Panc1 (cell line): Measurements from ENCODE around the gene CAPN2. TPM values are rescaled to one million over a fixed set of nuclear protein-coding genes. Genes with fewer than 3 reads are reported as not detected.
A peak's percentile ranks its signal among the peaks of the same experiment; 100 is the strongest.

Source experiments
- ATAC-seq: fragments of 200-7000 bp; cut with Tn5 transposase; 2 replicates; pipeline ENCODE4 v1.9.1; 2020; ENCODE audit warnings: mild to moderate bottlenecking, moderate library complexity
- BruUV-seq: library from RNA; stranded (reverse); fragments of 400-500 nt; replicated peaks from 2 replicates; lab custom pipeline; 2021; lab: Mats Ljungman, UMichigan
- CTCF ChIA-PET: fragments of 300-600 bp; sonication (Branson Sonifier 250); formaldehyde crosslinking; loops from one replicate; lab custom pipeline; 2022; ENCODE audit warnings: antibody characterized with exemption; lab: Charles Lee
- POLR2A ChIA-PET: fragments of 300-600 bp; sonication (Branson Sonifier 250); formaldehyde crosslinking; loops from one replicate; lab custom pipeline; 2022; ENCODE audit warnings: antibody characterized with exemption; lab: Charles Lee
- DNase-seq: peaks from one replicate; pipeline ENCODE4 v3.0.0-alpha.2; 2010; ENCODE audit warnings: low read depth, low spot score
- H3K27ac ChIP-seq: 2 replicates; pipeline ENCODE4 v1.5.1; 2011; ENCODE audit warnings: mild to moderate bottlenecking, low read length, inconsistent platforms
- H3K27me3 ChIP-seq: fragments of 200-500 bp; sonication (Bioruptor generic); 2 replicates; pipeline ENCODE4 v1.6.0; 2014; ENCODE audit warnings: low read length, inconsistent platforms; ENCODE audit not compliant: control insufficient read depth, insufficient read depth
- H3K36me3 ChIP-seq: fragments of 200-500 bp; sonication (Bioruptor generic); 2 replicates; pipeline ENCODE4 v1.5.1; 2014; ENCODE audit warnings: inconsistent platforms, mild to moderate bottlenecking, low read length, moderate library complexity; ENCODE audit not compliant: control insufficient read depth, insufficient read depth
- H3K4me1 ChIP-seq: 2 replicates; pipeline ENCODE4 v1.5.1; 2011; ENCODE audit warnings: inconsistent platforms, mild to moderate bottlenecking, low read length, moderate library complexity; ENCODE audit not compliant: control insufficient read depth, insufficient read depth
- H3K4me3 ChIP-seq, 2 experiments: 2 replicates each; pipeline ENCODE4 v1.5.1; 2011 to 2012; ENCODE audit warnings: low read depth in 2 of 2, low read length in 2 of 2, mild to moderate bottlenecking in 2 of 2, inconsistent platforms in 1 of 2, moderate library complexity in 1 of 2
- H3K9me3 ChIP-seq: fragments of 200-500 bp; sonication (Bioruptor generic); 2 replicates; pipeline ENCODE4 v1.5.1; 2014; ENCODE audit warnings: low read depth, mild to moderate bottlenecking, inconsistent platforms, low read length, moderate library complexity; ENCODE audit not compliant: control insufficient read depth, insufficient read depth
- POLR2AphosphoS5 ChIP-seq: IDR thresholded peaks from 2 replicates; pipeline ENCODE4 v1.6.1; 2012; ENCODE audit warnings: mild to moderate bottlenecking, low read depth, low read length, moderate library complexity
- SIN3A ChIP-seq: IDR thresholded peaks from 2 replicates; pipeline ENCODE4 v1.6.1; 2012; ENCODE audit warnings: low read depth, mild to moderate bottlenecking, low read length, moderate library complexity, borderline replicate concordance; ENCODE audit not compliant: insufficient read depth
- TCF7L2 ChIP-seq: IDR thresholded peaks from 2 replicates; pipeline ENCODE4 v1.6.1; 2011; ENCODE audit warnings: mild to moderate bottlenecking, low read depth, low read length, inconsistent platforms
- in situ Hi-C: cut with HindIII; loops from 2 replicates; pipeline ENCODE4 v1.10.0; 2016; ENCODE audit warnings: low sequenced_read_pairs, low pct_unique_long_range_greater_than_20kb
- intact Hi-C: fragments of 100-400 bp; cut with micrococcal nuclease; formaldehyde crosslinking; loops from one replicate; pipeline ENCODE4 v1.10.0; 2022; ENCODE audit not compliant: unreplicated experiment
- total RNA-seq: library from RNA; stranded (reverse); gene quantifications from one replicate; pipeline ENCODE4 v1.2.1, GENCODE V29; 2021; ENCODE audit not compliant: unreplicated experiment
- TF ChIP-seq, protein P1 (sequence below), 2 experiments: IDR thresholded peaks; 2 replicates each; pipeline ENCODE4 v1.6.1; 2011 to 2012; ENCODE audit warnings: low read depth in 2 of 2, control low read depth in 1 of 2, low read length in 1 of 2, mild to moderate bottlenecking in 1 of 2, moderate library complexity in 1 of 2; ENCODE audit not compliant: insufficient read depth in 1 of 2
- TF ChIP-seq, protein P2 (sequence below): fragments of 450-650 bp; IDR thresholded peaks from 2 replicates; pipeline ENCODE4 v1.5.1; 2017; ENCODE audit warnings: mild to moderate bottlenecking

Gene CAPN2
- total RNA-seq, 1 experiment from 2014 or later = 171 TPM

DNA sequence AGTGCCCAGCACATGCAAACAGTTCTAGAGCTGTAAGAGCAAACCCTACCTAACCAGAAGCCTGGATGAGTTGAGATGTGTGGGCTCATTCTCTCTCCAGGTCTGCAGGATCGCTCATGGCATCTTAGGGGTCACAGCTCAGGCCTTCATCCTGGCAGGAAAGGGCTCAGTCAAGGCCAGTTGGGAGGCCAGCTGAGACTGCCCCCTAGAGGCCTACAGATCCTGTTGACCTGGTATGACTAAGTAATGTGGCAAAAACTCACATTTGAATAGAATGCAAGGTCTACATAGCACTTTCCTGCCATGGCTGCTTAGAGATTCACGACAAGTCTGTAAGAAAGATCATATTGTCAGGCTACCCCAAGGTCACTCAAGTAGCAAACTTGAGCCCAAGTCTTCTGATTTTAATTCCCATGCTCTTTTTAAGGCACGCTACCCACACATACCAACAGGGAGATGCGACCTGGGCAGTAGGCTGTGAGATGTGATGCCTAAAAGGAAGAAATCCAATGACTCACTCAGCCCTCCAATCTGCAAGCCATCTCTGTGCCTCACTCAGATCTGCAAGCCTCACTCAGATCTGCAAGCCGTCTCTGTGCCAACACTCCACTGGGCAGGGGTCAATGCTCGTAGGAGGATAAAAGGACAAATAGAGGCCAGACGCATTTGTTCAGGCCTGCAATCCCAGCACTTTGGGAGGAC, 41.7 kb upstream of the CAPN2 start:
- no peak for TF ChIP-seq TCF7L2
- TF ChIP-seq SIN3A = no peak
- TF ChIP-seq, protein P1, sequence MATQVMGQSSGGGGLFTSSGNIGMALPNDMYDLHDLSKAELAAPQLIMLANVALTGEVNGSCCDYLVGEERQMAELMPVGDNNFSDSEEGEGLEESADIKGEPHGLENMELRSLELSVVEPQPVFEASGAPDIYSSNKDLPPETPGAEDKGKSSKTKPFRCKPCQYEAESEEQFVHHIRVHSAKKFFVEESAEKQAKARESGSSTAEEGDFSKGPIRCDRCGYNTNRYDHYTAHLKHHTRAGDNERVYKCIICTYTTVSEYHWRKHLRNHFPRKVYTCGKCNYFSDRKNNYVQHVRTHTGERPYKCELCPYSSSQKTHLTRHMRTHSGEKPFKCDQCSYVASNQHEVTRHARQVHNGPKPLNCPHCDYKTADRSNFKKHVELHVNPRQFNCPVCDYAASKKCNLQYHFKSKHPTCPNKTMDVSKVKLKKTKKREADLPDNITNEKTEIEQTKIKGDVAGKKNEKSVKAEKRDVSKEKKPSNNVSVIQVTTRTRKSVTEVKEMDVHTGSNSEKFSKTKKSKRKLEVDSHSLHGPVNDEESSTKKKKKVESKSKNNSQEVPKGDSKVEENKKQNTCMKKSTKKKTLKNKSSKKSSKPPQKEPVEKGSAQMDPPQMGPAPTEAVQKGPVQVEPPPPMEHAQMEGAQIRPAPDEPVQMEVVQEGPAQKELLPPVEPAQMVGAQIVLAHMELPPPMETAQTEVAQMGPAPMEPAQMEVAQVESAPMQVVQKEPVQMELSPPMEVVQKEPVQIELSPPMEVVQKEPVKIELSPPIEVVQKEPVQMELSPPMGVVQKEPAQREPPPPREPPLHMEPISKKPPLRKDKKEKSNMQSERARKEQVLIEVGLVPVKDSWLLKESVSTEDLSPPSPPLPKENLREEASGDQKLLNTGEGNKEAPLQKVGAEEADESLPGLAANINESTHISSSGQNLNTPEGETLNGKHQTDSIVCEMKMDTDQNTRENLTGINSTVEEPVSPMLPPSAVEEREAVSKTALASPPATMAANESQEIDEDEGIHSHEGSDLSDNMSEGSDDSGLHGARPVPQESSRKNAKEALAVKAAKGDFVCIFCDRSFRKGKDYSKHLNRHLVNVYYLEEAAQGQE (IDR thresholded peaks at IDR 0.05; ENCODE audit: insufficient read depth in 1 of 2, low read depth in 2 of 2, low read length in 1 of 2) = no peak
- no peak for TF ChIP-seq POLR2AphosphoS5
- TF ChIP-seq, protein P2, sequence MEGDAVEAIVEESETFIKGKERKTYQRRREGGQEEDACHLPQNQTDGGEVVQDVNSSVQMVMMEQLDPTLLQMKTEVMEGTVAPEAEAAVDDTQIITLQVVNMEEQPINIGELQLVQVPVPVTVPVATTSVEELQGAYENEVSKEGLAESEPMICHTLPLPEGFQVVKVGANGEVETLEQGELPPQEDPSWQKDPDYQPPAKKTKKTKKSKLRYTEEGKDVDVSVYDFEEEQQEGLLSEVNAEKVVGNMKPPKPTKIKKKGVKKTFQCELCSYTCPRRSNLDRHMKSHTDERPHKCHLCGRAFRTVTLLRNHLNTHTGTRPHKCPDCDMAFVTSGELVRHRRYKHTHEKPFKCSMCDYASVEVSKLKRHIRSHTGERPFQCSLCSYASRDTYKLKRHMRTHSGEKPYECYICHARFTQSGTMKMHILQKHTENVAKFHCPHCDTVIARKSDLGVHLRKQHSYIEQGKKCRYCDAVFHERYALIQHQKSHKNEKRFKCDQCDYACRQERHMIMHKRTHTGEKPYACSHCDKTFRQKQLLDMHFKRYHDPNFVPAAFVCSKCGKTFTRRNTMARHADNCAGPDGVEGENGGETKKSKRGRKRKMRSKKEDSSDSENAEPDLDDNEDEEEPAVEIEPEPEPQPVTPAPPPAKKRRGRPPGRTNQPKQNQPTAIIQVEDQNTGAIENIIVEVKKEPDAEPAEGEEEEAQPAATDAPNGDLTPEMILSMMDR = peak; percentile 78
- POLR2A ChIA-PET = no interaction called here
- Histone ChIP-seq H3K4me3 (no peak overlapping the region), H3K27me3 (no peaks in the 10 kb centered on the region), H3K36me3 (no peaks in the 10 kb centered on the region), H3K4me1 (no peaks in the 10 kb centered on the region; the same call in 1 of the 2 replicates), H3K27ac (no peak overlapping the region), H3K9me3 (no peaks in the 10 kb centered on the region)
- ATAC-seq (peak; percentile 85), DNase-seq (no peak)
- no TSS peak for BruUV-seq
- in situ Hi-C loops (no loop called here), intact Hi-C loops (no loop called here)
- CTCF ChIA-PET = interaction anchor here (0.6 kb wide), 1 partner anchor 537 kb away, joined by 3 read pairs; no protein-coding TSS in a partner anchor

DNA sequence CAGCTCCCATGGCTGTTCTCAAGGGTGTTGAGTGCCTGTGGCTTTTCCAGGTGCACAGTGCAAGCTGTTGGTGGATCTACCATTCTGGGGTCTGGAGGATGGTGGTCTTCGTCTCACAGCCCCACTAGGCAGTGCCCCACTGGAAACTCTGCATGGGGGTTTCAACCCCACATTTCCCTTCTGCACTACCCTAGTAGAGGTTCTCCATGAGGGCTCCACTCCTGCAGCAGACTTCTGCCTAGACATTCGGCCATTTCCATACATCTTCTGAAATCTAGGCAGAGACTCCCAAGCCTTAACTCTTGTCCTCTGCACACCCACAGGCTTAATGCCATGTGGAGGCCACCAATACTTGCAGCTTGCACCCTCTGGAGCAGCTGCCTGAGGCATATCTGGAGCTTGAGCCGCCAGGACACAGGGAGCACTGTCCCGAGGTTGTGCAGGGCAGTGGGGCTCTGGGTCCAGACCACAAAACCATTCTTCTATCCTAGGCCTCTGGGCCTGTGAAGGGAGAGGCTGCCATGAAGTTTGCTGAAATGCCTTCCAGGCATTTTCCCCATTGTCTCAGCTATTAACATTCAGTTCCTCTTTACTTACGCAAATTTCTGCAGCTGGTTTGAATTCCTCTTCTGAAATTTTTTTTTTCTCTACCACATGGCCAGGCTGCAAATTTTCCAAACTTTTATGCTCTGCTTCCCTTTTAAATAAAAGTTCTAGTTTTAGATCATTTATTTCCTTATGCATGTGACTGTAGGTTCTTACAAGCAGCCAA, 38.0 kb upstream of the CAPN2 start:
- no peak for DNase-seq
- ChIA-PET POLR2A (no interaction called here), CTCF (no interaction called here)
- in situ Hi-C loops = no loop called here
- Histone ChIP-seq H3K4me1 (no peaks in the 10 kb centered on the region; the same call in 1 of the 2 replicates), H3K9me3 (no peaks in the 10 kb centered on the region), H3K4me3 (no peak overlapping the region), H3K27me3 (no peaks in the 10 kb centered on the region), H3K36me3 (no peaks in the 10 kb centered on the region), H3K27ac (no peak overlapping the region)
- no peak for ATAC-seq
- TF ChIP-seq, protein P2 = no peak
- TF ChIP-seq POLR2AphosphoS5 = no peak
- TF ChIP-seq, protein P1 (IDR thresholded peaks at IDR 0.05; ENCODE audit: insufficient read depth in 1 of 2, low read depth in 2 of 2, low read length in 1 of 2) = no peak
- TF ChIP-seq SIN3A = no peak
- TF ChIP-seq TCF7L2 = no peak
- intact Hi-C loops = no loop called here
- no TSS peak for BruUV-seq
